ENCODE measurements around the gene KRT9.
"Not testable (repeated sequence)": the region's sequence is repeated elsewhere in the genome, so short reads cannot be mapped to it uniquely, and the experiment has no call there.

KRT9 gene

GRCh38 chr17:41547378-41547841, 24.4 kb downstream of the KRT9 start:
- DNase-seq (ENCODE audit: low read depth in 1 of 2, low spot score in 1 of 2): no peak

GRCh38 chr17:41546819-41547218, 25.0 kb downstream of the KRT9 start:
- DNase-seq (ENCODE audit: low read depth in 1 of 2, low spot score in 1 of 2): no peak

GRCh38 chr17:41545829-41546410, 25.9 kb downstream of the KRT9 start:
- no peak for DNase-seq (ENCODE audit: low read depth in 1 of 2, low spot score in 1 of 2)

GRCh38 chr17:41544935-41545334, 26.9 kb downstream of the KRT9 start:
- no peak for DNase-seq (ENCODE audit: low read depth in 1 of 2, low spot score in 1 of 2)

- DNase-seq (ENCODE audit: low read depth in 1 of 2, low spot score in 1 of 2): no peak
These were observed 27.4 kb downstream of the KRT9 start for GRCh38 chr17:41544491-41544892.

GRCh38 chr17:41542786-41543185, 29.1 kb downstream of the KRT9 start:
- DNase-seq (ENCODE audit: low read depth in 1 of 2, low spot score in 1 of 2): not testable (repeated sequence)

GRCh38 chr17:41542357-41542756, 29.5 kb downstream of the KRT9 start:
- DNase-seq (ENCODE audit: low read depth in 1 of 2, low spot score in 1 of 2): no peak

- no peak for DNase-seq (ENCODE audit: low read depth in 1 of 2, low spot score in 1 of 2)
These were observed 30.8 kb downstream of the KRT9 start for GRCh38 chr17:41540921-41541625.

- no peak for DNase-seq (ENCODE audit: low read depth in 1 of 2, low spot score in 1 of 2)
These were observed 31.7 kb downstream of the KRT9 start for GRCh38 chr17:41539979-41540701.

GRCh38 chr17:41539071-41539492, 32.8 kb downstream of the KRT9 start:
- DNase-seq (ENCODE audit: low read depth in 1 of 2, low spot score in 1 of 2): no peak

GRCh38 chr17:41538565-41538991, 33.3 kb downstream of the KRT9 start:
- no peak for DNase-seq (ENCODE audit: low read depth in 1 of 2, low spot score in 1 of 2)

- no peak for DNase-seq (ENCODE audit: low read depth in 1 of 2, low spot score in 1 of 2)
These were observed 33.9 kb downstream of the KRT9 start for GRCh38 chr17:41537990-41538389.

GRCh38 chr17:41537614-41537954, 34.3 kb downstream of the KRT9 start:
- no peak for DNase-seq (ENCODE audit: low read depth in 1 of 2, low spot score in 1 of 2)

- no peak for DNase-seq (ENCODE audit: low read depth in 1 of 2, low spot score in 1 of 2)
These were observed 34.9 kb downstream of the KRT9 start for GRCh38 chr17:41536741-41537613.

- no peak for DNase-seq (ENCODE audit: low read depth in 1 of 2, low spot score in 1 of 2)
These were observed 35.9 kb downstream of the KRT9 start for GRCh38 chr17:41535764-41536481.

GRCh38 chr17:41534899-41535546, 36.8 kb downstream of the KRT9 start:
- DNase-seq (ENCODE audit: low read depth in 1 of 2, low spot score in 1 of 2): no peak

GRCh38 chr17:41533613-41534012, 38.2 kb downstream of the KRT9 start:
- no peak for DNase-seq (ENCODE audit: low read depth in 1 of 2, low spot score in 1 of 2)

- no peak for DNase-seq (ENCODE audit: low read depth in 1 of 2, low spot score in 1 of 2)
These were observed 38.8 kb downstream of the KRT9 start for GRCh38 chr17:41532947-41533570.

GRCh38 chr17:41531993-41532392, 39.9 kb downstream of the KRT9 start:
- no peak for DNase-seq (ENCODE audit: low read depth in 1 of 2, low spot score in 1 of 2)
